AG09309 (cell line): ENCODE measurements around the gene UBE2D1.

Experiments
- DNase-seq: peaks from one replicate; pipeline ENCODE4 v3.0.0-alpha.2; 2010; ENCODE audit warnings: low read depth
- H3K4me3 ChIP-seq: 2 replicates; pipeline ENCODE4 v1.5.1; 2011; ENCODE audit warnings: mild to moderate bottlenecking, low read depth, low read length, moderate library complexity; ENCODE audit not compliant: control insufficient read depth
- CTCF ChIP-seq: IDR thresholded peaks from 2 replicates; pipeline ENCODE4 v1.5.1; 2011; ENCODE audit warnings: mild to moderate bottlenecking, low read depth, low read length, inconsistent platforms; ENCODE audit not compliant: insufficient read depth, control insufficient read depth; ENCODE audit errors: missing control alignments

UBE2D1 gene

GRCh38 chr10:58320351-58321049 lies 14.3 kb upstream of the UBE2D1 start:
- TF ChIP-seq CTCF, result no peak
- no peak for DNase-seq
- H3K4me3 ChIP-seq, result no peak overlapping the region

- no peak overlapping the region for H3K4me3 ChIP-seq
- TF ChIP-seq CTCF, result no peak
- DNase-seq, result no peak
These were observed 12.6 kb upstream of the UBE2D1 start for GRCh38 chr10:58322072-58322834.

GRCh38 chr10:58322835-58323209 lies 12.0 kb upstream of the UBE2D1 start:
- TF ChIP-seq CTCF, result no peak
- DNase-seq, result no peak
- H3K4me3 ChIP-seq, result no peak overlapping the region

GRCh38 chr10:58326967-58327381 lies 7.8 kb upstream of the UBE2D1 start:
- no peak for DNase-seq
- TF ChIP-seq CTCF, result no peak
- peak overlapping the region; percentile 42 for H3K4me3 ChIP-seq

GRCh38 chr10:58328233-58328632 lies 6.6 kb upstream of the UBE2D1 start:
- DNase-seq, result no peak
- H3K4me3 ChIP-seq, result no peak overlapping the region
- TF ChIP-seq CTCF, result no peak

- no peak for DNase-seq
- H3K4me3 ChIP-seq, result no peak overlapping the region
- no peak for TF ChIP-seq CTCF
These were observed 4.4 kb upstream of the UBE2D1 start for GRCh38 chr10:58330431-58330830.

- TF ChIP-seq CTCF, result no peak
- no peak overlapping the region for H3K4me3 ChIP-seq
- no peak for DNase-seq
These were observed 3.2 kb upstream of the UBE2D1 start for GRCh38 chr10:58331646-58332045.
